ENCODE results near the gene ARMC2. TPM values are rescaled to one million over a fixed set of nuclear protein-coding genes. Genes with fewer than 3 reads are reported as not detected.

The ARMC2 gene
- total RNA-seq, 1 donor from 2014 or later, result 5.2 TPM

DNA sequence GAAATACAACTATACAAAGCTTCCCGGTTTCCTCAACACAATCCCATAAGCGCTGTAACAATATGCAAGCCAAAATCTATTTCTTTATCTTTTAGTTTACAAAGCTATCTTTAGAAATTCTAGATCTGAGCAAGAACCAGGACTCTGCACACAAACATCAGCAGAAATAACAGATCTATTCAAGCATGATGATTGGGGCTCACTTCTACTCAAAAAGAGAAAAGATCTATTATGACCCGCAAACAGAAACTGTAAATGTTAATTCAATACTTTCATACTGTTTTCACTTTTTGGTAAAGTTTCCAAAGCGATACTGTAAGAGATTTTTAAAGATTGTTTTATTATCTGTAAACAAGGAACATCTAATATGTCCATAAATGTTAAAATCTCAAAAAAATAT is 159.8 kb downstream of the ARMC2 start:
- H3K27me3 ChIP-seq (ENCODE audit: insufficient read depth, low read length), result no peaks in the 10 kb centered on the region
- Mint-ChIP-seq H3K4me1 (ENCODE audit: low read depth, unreplicated experiment) (peaks cover 21% of the 10 kb centered on the region), H3K27ac (ENCODE audit: unreplicated experiment) (peak overlapping the region; percentile 51), H3K27me3 (ENCODE audit: low read depth, unreplicated experiment) (no peaks in the 10 kb centered on the region), H3K9me3 (ENCODE audit: unreplicated experiment) (no peaks in the 10 kb centered on the region), H3K4me3 (ENCODE audit: unreplicated experiment) (peak overlapping the region; percentile 99), H3K36me3 (ENCODE audit: low read depth, unreplicated experiment) (peaks cover 6% of the 10 kb centered on the region)
- DNase-seq (ENCODE audit: low read depth), result no peak
- peak overlapping the region; percentile 87 for H3K4me2 ChIP-seq (ENCODE audit: low read length)
- H3K9ac ChIP-seq (ENCODE audit: low read length), result peak overlapping the region; percentile 83
- no peaks in the 10 kb centered on the region for H3K9me3 ChIP-seq (ENCODE audit: insufficient read depth, low read depth, low read length)
- peak overlapping the region; percentile 90 for H3K4me3 ChIP-seq (ENCODE audit: insufficient read depth, low read depth, low read length)
- peaks cover 43% of the 10 kb centered on the region for H3K79me2 ChIP-seq (ENCODE audit: insufficient read depth, low read length)
- FAIRE-seq, result no peak
- TF ChIP-seq EZH2 (IDR thresholded peaks at IDR 0.05; ENCODE audit: insufficient read depth, low read length), result no peak
- TF ChIP-seq, protein P1, sequence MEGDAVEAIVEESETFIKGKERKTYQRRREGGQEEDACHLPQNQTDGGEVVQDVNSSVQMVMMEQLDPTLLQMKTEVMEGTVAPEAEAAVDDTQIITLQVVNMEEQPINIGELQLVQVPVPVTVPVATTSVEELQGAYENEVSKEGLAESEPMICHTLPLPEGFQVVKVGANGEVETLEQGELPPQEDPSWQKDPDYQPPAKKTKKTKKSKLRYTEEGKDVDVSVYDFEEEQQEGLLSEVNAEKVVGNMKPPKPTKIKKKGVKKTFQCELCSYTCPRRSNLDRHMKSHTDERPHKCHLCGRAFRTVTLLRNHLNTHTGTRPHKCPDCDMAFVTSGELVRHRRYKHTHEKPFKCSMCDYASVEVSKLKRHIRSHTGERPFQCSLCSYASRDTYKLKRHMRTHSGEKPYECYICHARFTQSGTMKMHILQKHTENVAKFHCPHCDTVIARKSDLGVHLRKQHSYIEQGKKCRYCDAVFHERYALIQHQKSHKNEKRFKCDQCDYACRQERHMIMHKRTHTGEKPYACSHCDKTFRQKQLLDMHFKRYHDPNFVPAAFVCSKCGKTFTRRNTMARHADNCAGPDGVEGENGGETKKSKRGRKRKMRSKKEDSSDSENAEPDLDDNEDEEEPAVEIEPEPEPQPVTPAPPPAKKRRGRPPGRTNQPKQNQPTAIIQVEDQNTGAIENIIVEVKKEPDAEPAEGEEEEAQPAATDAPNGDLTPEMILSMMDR (IDR thresholded peaks at IDR 0.05; ENCODE audit: insufficient read depth, low read depth, low read length), result no peak
- no peak overlapping the region for H3K27ac ChIP-seq (ENCODE audit: low read depth, low read length)
- H4K20me1 ChIP-seq (ENCODE audit: insufficient read depth, low read length), result peaks cover 21% of the 10 kb centered on the region
- H3K4me1 ChIP-seq (ENCODE audit: insufficient read depth, low read length), result peaks cover 3% of the 10 kb centered on the region
- H3K36me3 ChIP-seq (ENCODE audit: insufficient read depth, low read length), result no peaks in the 10 kb centered on the region
- H2AFZ ChIP-seq (ENCODE audit: low read depth, low read length), result no peak overlapping the region

DNA sequence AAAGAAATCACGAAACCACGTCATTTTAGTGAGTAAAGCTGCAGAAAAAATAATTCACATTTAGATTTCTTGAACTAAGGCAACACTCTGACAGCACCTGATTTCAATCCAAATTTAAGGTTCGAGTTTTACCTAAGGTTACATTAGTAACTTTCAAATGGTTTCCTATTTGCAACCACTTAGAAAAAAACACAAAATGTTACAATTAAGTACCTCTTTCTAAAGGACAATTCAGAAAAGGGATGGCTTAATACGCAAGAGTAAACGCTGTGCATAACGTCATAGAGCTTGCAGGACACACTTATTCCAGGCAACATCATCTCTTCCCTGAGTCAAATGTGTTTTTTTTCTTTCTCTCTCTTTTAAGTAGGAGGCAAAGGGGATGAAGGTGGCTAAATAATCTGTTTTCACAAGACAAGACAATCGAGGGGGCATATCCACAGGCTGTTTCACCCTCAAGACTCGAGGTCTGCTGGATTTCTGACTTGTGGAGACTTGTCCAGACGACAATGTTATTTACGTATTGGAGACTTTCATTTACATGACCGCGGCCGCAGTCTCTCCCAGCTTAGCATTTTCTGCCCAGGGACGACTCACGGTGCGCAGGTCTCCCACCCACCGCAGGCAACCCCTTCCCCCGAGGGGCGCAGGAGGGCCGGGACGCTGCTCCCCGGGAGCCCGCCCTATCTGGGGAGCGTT is 160.5 kb downstream of the ARMC2 start:
- H2AFZ ChIP-seq (ENCODE audit: low read depth, low read length), result peak overlapping the region; percentile 77

More for the DNA sequence above, 160.5 kb downstream of the ARMC2 start:
- H3K4me3 ChIP-seq (ENCODE audit: insufficient read depth, low read depth, low read length), result peak overlapping the region; percentile 90
- peak overlapping the region; percentile 87 for H3K4me2 ChIP-seq (ENCODE audit: low read length)
- H3K79me2 ChIP-seq (ENCODE audit: insufficient read depth, low read length), result peaks cover 41% of the 10 kb centered on the region
- Mint-ChIP-seq H3K9me3 (ENCODE audit: unreplicated experiment) (no peaks in the 10 kb centered on the region), H3K4me3 (ENCODE audit: unreplicated experiment) (peak overlapping the region; percentile 99), H3K27me3 (ENCODE audit: low read depth, unreplicated experiment) (no peaks in the 10 kb centered on the region), H3K36me3 (ENCODE audit: low read depth, unreplicated experiment) (peaks cover 6% of the 10 kb centered on the region), H3K27ac (ENCODE audit: unreplicated experiment) (peak overlapping the region; percentile 94), H3K4me1 (ENCODE audit: low read depth, unreplicated experiment) (peaks cover 19% of the 10 kb centered on the region)
- H3K9ac ChIP-seq (ENCODE audit: low read length), result peak overlapping the region; percentile 83
- no peaks in the 10 kb centered on the region for H3K27me3 ChIP-seq (ENCODE audit: insufficient read depth, low read length)
- H3K27ac ChIP-seq (ENCODE audit: low read depth, low read length), result peak overlapping the region; percentile 62
- no peaks in the 10 kb centered on the region for H3K36me3 ChIP-seq (ENCODE audit: insufficient read depth, low read length)
- H4K20me1 ChIP-seq (ENCODE audit: insufficient read depth, low read length), result peaks cover 21% of the 10 kb centered on the region
- TF ChIP-seq EZH2 (IDR thresholded peaks at IDR 0.05; ENCODE audit: insufficient read depth, low read length), result no peak
- TF ChIP-seq, protein P1 (IDR thresholded peaks at IDR 0.05; ENCODE audit: insufficient read depth, low read depth, low read length), result no peak
- H3K9me3 ChIP-seq (ENCODE audit: insufficient read depth, low read depth, low read length), result no peaks in the 10 kb centered on the region
- peak; percentile 42 for DNase-seq (ENCODE audit: low read depth)
- FAIRE-seq, result peak; percentile 41
- H3K4me1 ChIP-seq (ENCODE audit: insufficient read depth, low read length), result peaks cover 3% of the 10 kb centered on the region
